ENCODE measurements around the gene VPS52.
"Not testable (repeated sequence)": the region's sequence is repeated elsewhere in the genome, so short reads cannot be mapped to it uniquely, and the experiment has no call there.

- TF ChIP-seq CTCF (IDR thresholded peaks at IDR 0.05; ENCODE audit: insufficient read depth, low read length); REST (IDR thresholded peaks at IDR 0.05; ENCODE audit: insufficient replicate concordance, low read depth); SPI1 (IDR thresholded peaks at IDR 0.05; ENCODE audit: borderline replicate concordance, low read depth): not testable (repeated sequence)
Measured at GRCh38 chr6:33226503-33227120, 45.1 kb downstream of the VPS52 start.

Data from HL-60 (cell line).